ENCODE measurements around the gene CBY2.
"Not testable (repeated sequence)": the region's sequence is repeated elsewhere in the genome, so short reads cannot be mapped to it uniquely, and the experiment has no call there.

Gene CBY2

GRCh38 chr13:45702088-45702487 is at the start of gene CBY2:
Gene CBY2 (plus strand): TSS chr13:45702320. CDS start chr13:45702391, 71 bp downstream.
- no peak for DNase-seq

GRCh38 chr13:45654633-45655349 is 47.3 kb upstream of the CBY2 start:
- no peak for DNase-seq

GRCh38 chr13:45658586-45659235 is 43.4 kb upstream of the CBY2 start:
- DNase-seq, result no peak

- no peak for DNase-seq
Measured at GRCh38 chr13:45659536-45659935, 42.6 kb upstream of the CBY2 start.

GRCh38 chr13:45660458-45660857 is 41.7 kb upstream of the CBY2 start:
- not testable (repeated sequence) for DNase-seq

- DNase-seq, result no peak
Measured at GRCh38 chr13:45662162-45662561, 40.0 kb upstream of the CBY2 start.

- DNase-seq, result not testable (repeated sequence)
Measured at GRCh38 chr13:45662903-45663302, 39.2 kb upstream of the CBY2 start.

GRCh38 chr13:45669626-45670025 is 32.5 kb upstream of the CBY2 start:
- not testable (repeated sequence) for DNase-seq

- no peak for DNase-seq
Measured at GRCh38 chr13:45670189-45670885, 31.8 kb upstream of the CBY2 start.

GRCh38 chr13:45674908-45675307 is 27.2 kb upstream of the CBY2 start:
- DNase-seq, result peak; percentile 8

GRCh38 chr13:45678282-45678681 is 23.8 kb upstream of the CBY2 start:
- DNase-seq, result peak; percentile 29

- DNase-seq, result no peak
Measured at GRCh38 chr13:45681113-45681512, 21.0 kb upstream of the CBY2 start.

- DNase-seq, result no peak
Measured at GRCh38 chr13:45682494-45683008, 19.6 kb upstream of the CBY2 start.

- DNase-seq, result no peak
Measured at GRCh38 chr13:45683701-45684100, 18.4 kb upstream of the CBY2 start.

GRCh38 chr13:45688577-45688976 is 13.5 kb upstream of the CBY2 start:
- DNase-seq, result no peak

GRCh38 chr13:45690636-45691035 is 11.5 kb upstream of the CBY2 start:
- no peak for DNase-seq

GRCh38 chr13:45691251-45691650 is 10.9 kb upstream of the CBY2 start:
- no peak for DNase-seq

- DNase-seq, result no peak
Measured at GRCh38 chr13:45691667-45692066, 10.5 kb upstream of the CBY2 start.

- no peak for DNase-seq
Measured at GRCh38 chr13:45695198-45695730, 6.9 kb upstream of the CBY2 start.

- no peak for DNase-seq
Measured at GRCh38 chr13:45696610-45697226, 5.4 kb upstream of the CBY2 start.

- no peak for DNase-seq
Measured at GRCh38 chr13:45700971-45701900, 884 bp upstream of the CBY2 start.

GRCh38 chr13:45702869-45703391 is 810 bp downstream of the CBY2 start:
- no peak for DNase-seq
